IPS-NIHi11 (cell line): ENCODE data around the gene BSND.
A peak's percentile ranks its signal among the peaks of the same experiment; 100 is the strongest.
"Not testable (repeated sequence)": the region's sequence is repeated elsewhere in the genome, so short reads cannot be mapped to it uniquely, and the experiment has no call there.

Source experiments
- DNase-seq: peaks from one replicate; pipeline ENCODE4 v3.0.0; 2012; ENCODE audit warnings: mixed read lengths, low spot score

BSND gene

GRCh38 chr1:55015731-55016620, 17.2 kb downstream of the BSND start:
- no peak for DNase-seq

- no peak for DNase-seq
Observed at GRCh38 chr1:55018395-55018794, 19.7 kb downstream of the BSND start.

- peak; percentile 97 for DNase-seq
Observed at GRCh38 chr1:55021942-55022546, 23.3 kb downstream of the BSND start.

- not testable (repeated sequence) for DNase-seq
Observed at GRCh38 chr1:55024163-55024562, 25.4 kb downstream of the BSND start.

GRCh38 chr1:55026682-55027081, 27.9 kb downstream of the BSND start:
- not testable (repeated sequence) for DNase-seq

- not testable (repeated sequence) for DNase-seq
Observed at GRCh38 chr1:55031098-55031497, 32.4 kb downstream of the BSND start.

GRCh38 chr1:55033265-55033614, 34.5 kb downstream of the BSND start:
- DNase-seq: no peak

GRCh38 chr1:55034476-55035133, 35.9 kb downstream of the BSND start:
- no peak for DNase-seq

- no peak for DNase-seq
Observed at GRCh38 chr1:55035904-55036303, 37.2 kb downstream of the BSND start.

- DNase-seq: no peak
Observed at GRCh38 chr1:55037733-55038551, 39.2 kb downstream of the BSND start.

GRCh38 chr1:55038552-55038838, 39.8 kb downstream of the BSND start:
- no peak for DNase-seq

GRCh38 chr1:55038974-55039341, 40.2 kb downstream of the BSND start:
- no peak for DNase-seq

- peak; percentile 76 for DNase-seq
Observed at GRCh38 chr1:55039342-55040082, 40.8 kb downstream of the BSND start, which contains the start of gene PCSK9. PCSK9 (plus strand) TSS chr1:55039548; CDS start chr1:55039838, 290 bp downstream.

- peak; percentile 41 for DNase-seq
Observed at GRCh38 chr1:55040083-55040932, 41.6 kb downstream of the BSND start.

- no peak for DNase-seq
Observed at GRCh38 chr1:55040933-55041494, 42.3 kb downstream of the BSND start.

GRCh38 chr1:55041613-55042012, 42.9 kb downstream of the BSND start:
- no peak for DNase-seq

GRCh38 chr1:55043011-55043410, 44.3 kb downstream of the BSND start:
- no peak for DNase-seq

GRCh38 chr1:55043726-55044125, 45.0 kb downstream of the BSND start:
- no peak for DNase-seq

GRCh38 chr1:55044617-55045397, 46.1 kb downstream of the BSND start:
- DNase-seq: no peak

GRCh38 chr1:55045430-55045829, 46.7 kb downstream of the BSND start:
- no peak for DNase-seq
